GM23248 (cell line): Measurements from ENCODE around the gene SNX25.

ENCODE experiments used
- EZH2 ChIP-seq: fragments of 200-600 bp; sonication (generic); IDR thresholded peaks from 2 replicates; pipeline ENCODE4 v1.6.1; 2018; ENCODE audit warnings: antibody characterized with exemption, mild to moderate bottlenecking; ENCODE audit not compliant: insufficient read depth, poor library complexity, severe bottlenecking
- EZH2phosphoT487 ChIP-seq: fragments of 200-600 bp; sonication (generic); IDR thresholded peaks from 2 replicates; pipeline ENCODE4 v1.6.1; 2018; ENCODE audit warnings: antibody characterized with exemption, moderate library complexity, mild to moderate bottlenecking, low read depth; ENCODE audit not compliant: insufficient read depth

- TF ChIP-seq EZH2 (no peak), EZH2phosphoT487 (no peak)
Measured at GRCh38 chr4:185209031-185209851, at the start of gene SNX25.
